NCI-H128 (cell line): ENCODE data around the gene CTIF.

ENCODE experiments used
- DNase-seq: peaks from one replicate; lab custom pipeline; 2025; ENCODE audit not compliant: unreplicated experiment; lab: John Stamatoyannopoulos, UW

CTIF gene

GRCh38 chr18:48550101-48550729 is 11.4 kb downstream of the CTIF start:
- no peak for DNase-seq

- DNase-seq: no peak
Observed at GRCh38 chr18:48551100-48551499, 12.3 kb downstream of the CTIF start.

GRCh38 chr18:48552130-48552529 is 13.3 kb downstream of the CTIF start:
- no peak for DNase-seq

- no peak for DNase-seq
Observed at GRCh38 chr18:48553236-48553635, 14.4 kb downstream of the CTIF start.

- no peak for DNase-seq
Observed at GRCh38 chr18:48554610-48555400, 16.0 kb downstream of the CTIF start.

- DNase-seq: no peak
Observed at GRCh38 chr18:48555465-48555995, 16.7 kb downstream of the CTIF start.

- no peak for DNase-seq
Observed at GRCh38 chr18:48557640-48558174, 18.9 kb downstream of the CTIF start.

GRCh38 chr18:48558248-48558647 is 19.4 kb downstream of the CTIF start:
- no peak for DNase-seq

GRCh38 chr18:48560491-48560890 is 21.7 kb downstream of the CTIF start:
- DNase-seq: no peak

- no peak for DNase-seq
Observed at GRCh38 chr18:48562075-48562474, 23.2 kb downstream of the CTIF start.

GRCh38 chr18:48563027-48563426 is 24.2 kb downstream of the CTIF start:
- DNase-seq: no peak

GRCh38 chr18:48564139-48564538 is 25.3 kb downstream of the CTIF start:
- no peak for DNase-seq

- DNase-seq: no peak
Observed at GRCh38 chr18:48565105-48565504, 26.3 kb downstream of the CTIF start.

- no peak for DNase-seq
Observed at GRCh38 chr18:48566589-48566988, 27.8 kb downstream of the CTIF start.

GRCh38 chr18:48567388-48567787 is 28.6 kb downstream of the CTIF start:
- DNase-seq: no peak

GRCh38 chr18:48569139-48569914 is 30.5 kb downstream of the CTIF start:
- DNase-seq: no peak

- no peak for DNase-seq
Observed at GRCh38 chr18:48569915-48570264, 31.1 kb downstream of the CTIF start.

GRCh38 chr18:48570313-48570712 is 31.5 kb downstream of the CTIF start:
- no peak for DNase-seq

GRCh38 chr18:48571639-48572384 is 33.0 kb downstream of the CTIF start:
- no peak for DNase-seq

GRCh38 chr18:48572402-48573126 is 33.7 kb downstream of the CTIF start:
- DNase-seq: no peak
